Measurements from ENCODE around the gene RDH8.
"Not testable (repeated sequence)": the region's sequence is repeated elsewhere in the genome, so short reads cannot be mapped to it uniquely, and the experiment has no call there.

Gene RDH8

GRCh38 chr19:10006335-10006708 lies 7.0 kb upstream of the RDH8 start:
- no peak for DNase-seq

GRCh38 chr19:10006752-10007323 lies 6.4 kb upstream of the RDH8 start:
- DNase-seq: no peak

GRCh38 chr19:10007371-10008183 lies 5.7 kb upstream of the RDH8 start:
- no peak for DNase-seq

- DNase-seq: no peak
Observed at GRCh38 chr19:10008184-10008765, 5.0 kb upstream of the RDH8 start.

GRCh38 chr19:10009714-10010224 lies 3.5 kb upstream of the RDH8 start:
- DNase-seq: no peak

GRCh38 chr19:10010247-10010691 lies 3.0 kb upstream of the RDH8 start, which contains the start of gene COL5A3:
Gene COL5A3, minus strand, starts transcription at chr19:10010504. Its CDS starts 119 bp downstream, at chr19:10010385.
- DNase-seq: no peak

DNA sequence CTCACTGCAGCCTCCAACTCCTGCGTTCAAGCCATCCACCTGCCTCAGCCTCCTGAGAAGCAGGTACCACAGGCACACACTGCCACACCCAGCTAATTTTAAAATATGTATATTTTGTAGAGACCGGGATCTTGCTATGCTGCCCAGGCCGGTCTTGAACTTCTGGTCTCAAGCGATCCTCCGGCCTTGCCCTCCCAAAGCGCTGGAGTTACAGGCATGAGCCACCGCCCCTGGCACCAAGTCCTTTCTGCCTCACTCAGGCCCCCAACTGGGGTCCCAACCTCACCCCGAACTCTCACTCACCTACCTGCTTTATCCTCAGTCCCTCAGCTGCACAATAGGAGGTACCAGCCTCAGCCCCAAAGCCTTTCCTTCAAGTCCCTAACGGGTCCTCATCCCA lies 2.3 kb upstream of the RDH8 start:
- DNase-seq: no peak

- DNase-seq: no peak
Observed at GRCh38 chr19:10011974-10012373, 1.3 kb upstream of the RDH8 start.

GRCh38 chr19:10013834-10014618 lies 743 bp downstream of the RDH8 start:
- DNase-seq: no peak

DNA sequence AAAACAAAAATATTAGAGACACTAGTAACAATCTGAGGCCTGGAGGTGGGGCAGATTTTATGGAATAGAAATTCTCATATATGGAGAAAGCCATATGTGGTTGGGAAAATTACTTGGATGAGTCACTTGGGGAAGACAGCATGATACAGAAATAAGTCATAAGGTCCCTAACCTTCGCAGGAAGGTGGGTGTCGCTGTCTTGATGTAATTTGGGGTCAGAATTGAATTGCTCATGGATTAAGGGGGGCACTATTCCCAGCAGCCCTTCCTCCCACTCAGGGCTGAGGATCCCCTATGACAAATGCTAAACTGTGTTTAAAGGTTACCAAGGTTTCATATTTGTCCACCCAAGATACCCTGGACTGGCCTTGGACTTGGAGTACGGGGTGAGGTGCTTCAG lies 5.0 kb downstream of the RDH8 start:
- DNase-seq: no peak

GRCh38 chr19:10018786-10019185 lies 5.5 kb downstream of the RDH8 start:
- no peak for DNase-seq

DNA sequence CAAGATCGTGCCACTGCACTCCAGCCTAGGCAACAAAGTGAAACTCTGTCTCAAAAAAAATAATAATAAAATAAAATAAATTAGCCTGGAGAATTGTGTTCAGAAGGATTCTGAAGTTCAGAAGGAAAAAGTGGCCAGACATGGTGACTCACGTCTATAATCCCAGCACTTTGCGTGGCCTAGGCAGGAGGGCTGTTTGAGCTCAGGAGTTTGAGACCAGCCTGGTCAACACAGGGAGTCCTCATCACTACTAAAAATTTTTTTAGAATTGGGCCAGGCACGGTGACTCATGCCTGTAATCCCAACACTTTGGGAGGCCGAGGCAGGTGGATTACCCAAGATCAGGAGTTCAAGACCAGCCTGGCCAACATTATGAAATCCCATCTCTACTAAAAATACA lies 6.0 kb downstream of the RDH8 start:
- no peak for DNase-seq

DNA sequence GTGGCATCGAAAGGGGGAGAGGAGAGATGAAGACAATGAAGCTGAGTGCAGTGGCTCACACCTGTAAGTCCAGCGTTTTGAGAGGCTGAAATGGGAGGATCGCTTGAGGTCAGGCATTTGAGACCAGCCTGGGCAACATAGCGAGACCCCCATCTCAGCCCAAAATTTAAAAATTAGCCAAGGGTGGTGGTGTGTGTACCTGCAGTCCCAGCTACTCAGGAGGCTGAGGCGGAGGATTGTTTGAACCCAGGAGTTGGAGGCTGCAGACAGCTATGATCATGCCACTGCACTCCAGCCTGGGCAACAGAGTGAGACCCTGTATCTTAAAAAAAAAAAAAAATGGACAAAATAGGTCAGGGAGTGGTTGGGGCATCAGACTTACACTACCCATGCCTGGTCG lies 7.6 kb downstream of the RDH8 start:
- DNase-seq: no peak

- DNase-seq: no peak
Observed at GRCh38 chr19:10021446-10021845, 8.2 kb downstream of the RDH8 start.

DNA sequence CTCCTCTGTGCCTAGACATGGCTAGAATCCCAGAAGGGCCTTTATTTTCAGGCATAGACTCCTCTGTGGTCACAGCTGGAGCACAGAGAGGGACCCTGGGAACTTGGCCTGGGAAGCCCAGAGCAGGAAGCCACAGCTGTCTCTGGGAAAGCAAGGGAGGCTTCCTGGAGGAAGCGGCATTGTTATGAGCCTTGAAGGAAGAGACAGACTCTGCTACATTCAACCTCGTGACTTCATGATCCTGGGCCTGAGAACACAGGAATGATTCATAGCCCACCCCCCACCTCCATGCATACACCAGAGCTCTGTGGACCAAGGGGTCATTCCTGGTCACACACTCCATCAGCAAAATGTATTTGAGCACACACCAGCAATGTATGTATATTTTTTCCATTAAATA lies 8.6 kb downstream of the RDH8 start:
- DNase-seq: no peak

- DNase-seq: not testable (repeated sequence)
Observed at GRCh38 chr19:10023096-10023495, 9.8 kb downstream of the RDH8 start.

- no peak for DNase-seq
Observed at GRCh38 chr19:10026744-10027143, 13.5 kb downstream of the RDH8 start.

DNA sequence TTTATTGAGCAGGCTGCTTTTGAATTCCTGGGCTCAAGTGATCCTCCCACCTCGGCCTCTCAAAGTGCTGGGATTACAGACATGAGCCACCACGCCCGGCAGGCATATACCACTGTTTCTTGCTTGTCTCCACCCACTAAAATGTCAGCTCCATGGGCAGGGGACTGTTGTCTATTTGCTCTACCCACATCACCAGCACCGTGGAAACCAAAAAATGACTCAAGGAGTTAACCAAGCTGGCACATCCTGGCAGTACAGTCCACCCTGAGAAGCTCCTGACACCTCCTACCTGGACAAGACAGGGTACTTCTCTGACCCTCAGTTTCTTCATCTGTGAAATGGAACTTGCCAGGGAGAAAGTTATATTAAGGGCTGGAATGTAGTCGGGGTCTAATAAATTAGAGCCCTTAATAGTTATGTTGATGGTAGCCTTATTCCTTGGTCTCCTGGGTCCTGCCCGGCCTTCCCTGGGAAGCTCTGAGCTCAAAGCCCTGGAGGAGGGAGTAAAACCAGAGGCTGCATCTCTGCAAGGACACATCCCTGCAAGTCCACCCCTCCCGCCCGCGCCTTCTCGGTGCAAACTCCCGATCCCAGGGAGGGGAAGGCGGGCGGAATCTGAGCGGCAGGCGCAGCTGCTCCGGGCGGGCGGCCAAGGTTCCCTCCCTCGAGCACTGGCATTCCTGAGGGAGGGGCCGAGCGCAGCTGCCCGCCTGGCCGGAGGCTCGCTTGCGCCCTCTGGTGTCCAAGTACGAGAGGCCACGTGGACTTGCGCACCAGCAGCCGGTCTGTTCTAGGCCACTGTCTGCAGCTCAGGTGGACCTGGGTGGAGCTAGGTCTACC lies 14.1 kb downstream of the RDH8 start:
- peak; percentile 87 for DNase-seq

DNA sequence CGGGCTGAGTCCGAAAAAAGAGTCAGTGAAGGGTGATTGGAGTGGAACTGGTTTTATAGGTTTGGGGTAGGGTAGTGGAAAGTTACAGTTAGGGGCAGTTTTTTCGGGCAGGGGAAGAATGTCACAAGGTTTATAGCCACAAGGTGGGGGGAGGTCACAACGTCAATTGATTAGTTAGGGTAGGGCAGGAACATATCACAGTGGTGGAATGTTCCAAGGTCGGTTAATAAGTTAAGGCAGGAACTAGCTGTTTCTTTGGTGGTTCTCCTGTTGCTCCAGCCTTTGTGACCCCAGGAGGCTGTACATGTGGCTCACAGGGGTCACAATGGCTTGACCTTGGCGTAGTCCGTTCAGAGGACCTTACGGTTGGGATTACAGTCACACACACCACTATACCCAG lies 20.3 kb downstream of the RDH8 start:
- no peak for DNase-seq

DNA sequence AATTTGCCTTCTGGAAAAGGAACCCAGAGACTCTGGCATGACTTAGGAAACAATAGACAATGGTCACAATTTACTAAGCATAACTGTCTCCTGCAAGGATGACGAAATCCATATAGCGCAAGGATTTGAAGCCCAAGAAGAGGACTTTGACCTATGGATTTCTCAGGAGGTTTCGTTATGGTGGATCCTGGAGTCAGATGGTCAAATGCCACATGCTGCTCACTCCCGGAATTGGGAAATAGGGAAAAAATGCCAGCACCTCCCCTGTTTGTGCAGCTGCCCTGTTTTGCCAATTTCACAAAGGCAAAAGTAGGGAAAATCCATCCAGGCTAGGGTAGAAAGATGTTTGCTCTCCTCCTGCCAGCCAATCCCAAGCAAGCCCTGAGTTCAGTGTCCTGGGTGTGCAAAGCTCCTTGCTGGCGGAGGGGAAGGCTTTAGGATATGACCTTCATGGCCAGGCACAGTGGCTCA lies 23.4 kb downstream of the RDH8 start:
- no peak for DNase-seq

- DNase-seq: no peak
Observed at GRCh38 chr19:10037367-10037766, 24.1 kb downstream of the RDH8 start.

GRCh38 chr19:10037809-10038208 lies 24.5 kb downstream of the RDH8 start:
- no peak for DNase-seq
